ENCODE measurements around the gene HOXA9.
A peak's percentile ranks its signal among the peaks of the same experiment; 100 is the strongest.

Gene HOXA9

GRCh38 chr7:27177795-27178320, 12.5 kb upstream of the HOXA9 start:
- no peak for DNase-seq (ENCODE audit: low read depth in 2 of 3, low spot score in 2 of 3)

GRCh38 chr7:27176962-27177794, 11.8 kb upstream of the HOXA9 start:
- no peak for DNase-seq (ENCODE audit: low read depth in 2 of 3, low spot score in 2 of 3)

GRCh38 chr7:27176524-27176845, 11.1 kb upstream of the HOXA9 start:
- DNase-seq (ENCODE audit: low read depth in 2 of 3, low spot score in 2 of 3), result no peak

- no peak for DNase-seq (ENCODE audit: low read depth in 2 of 3, low spot score in 2 of 3)
These were observed 10.5 kb upstream of the HOXA9 start for GRCh38 chr7:27175626-27176523.

GRCh38 chr7:27174874-27175625, 9.7 kb upstream of the HOXA9 start:
- DNase-seq (ENCODE audit: low read depth in 2 of 3, low spot score in 2 of 3), result no peak

GRCh38 chr7:27173956-27174873, 8.9 kb upstream of the HOXA9 start, which contains the start of gene HOXA10:
HOXA10 (minus strand) TSS chr7:27174320; CDS start chr7:27174306, 14 bp downstream.
- DNase-seq (ENCODE audit: low read depth in 2 of 3, low spot score in 2 of 3), result peak in 1 of 3 experiments; percentile 0

GRCh38 chr7:27173511-27173955, 8.2 kb upstream of the HOXA9 start:
- DNase-seq (ENCODE audit: low read depth in 2 of 3, low spot score in 2 of 3), result no peak

- no peak for DNase-seq (ENCODE audit: low read depth in 2 of 3, low spot score in 2 of 3)
These were observed 7.6 kb upstream of the HOXA9 start for GRCh38 chr7:27172823-27173510.

GRCh38 chr7:27172315-27172774, 7.0 kb upstream of the HOXA9 start:
- DNase-seq (ENCODE audit: low read depth in 2 of 3, low spot score in 2 of 3), result peak in 1 of 3 experiments; percentile 2

GRCh38 chr7:27171637-27172314, 6.4 kb upstream of the HOXA9 start:
- DNase-seq (ENCODE audit: low read depth in 2 of 3, low spot score in 2 of 3), result no peak

- DNase-seq (ENCODE audit: low read depth in 2 of 3, low spot score in 2 of 3), result no peak
These were observed 5.9 kb upstream of the HOXA9 start for GRCh38 chr7:27171325-27171636.

GRCh38 chr7:27170426-27171324, 5.3 kb upstream of the HOXA9 start:
- DNase-seq (ENCODE audit: low read depth in 2 of 3, low spot score in 2 of 3), result no peak

- no peak for DNase-seq (ENCODE audit: low read depth in 2 of 3, low spot score in 2 of 3)
These were observed 4.5 kb upstream of the HOXA9 start for GRCh38 chr7:27169658-27170425.

- DNase-seq (ENCODE audit: low read depth in 2 of 3, low spot score in 2 of 3), result no peak
These were observed 3.1 kb upstream of the HOXA9 start for GRCh38 chr7:27168265-27168947.

GRCh38 chr7:27167916-27168264, 2.6 kb upstream of the HOXA9 start:
- DNase-seq (ENCODE audit: low read depth in 2 of 3, low spot score in 2 of 3), result no peak

Measured in activated CD8-positive, alpha-beta memory T cell treated with anti-CD3 and anti-CD28 coated beads for 48 hours (primary cell).